Measurements from ENCODE around the gene TAF3. TPM values are rescaled to one million over a fixed set of nuclear protein-coding genes. Genes with fewer than 3 reads are reported as not detected.

TAF3 gene
- polyA plus RNA-seq, 3 donors from 2014 or later: 3.5 to 13.2 (median 5.5) TPM

DNA sequence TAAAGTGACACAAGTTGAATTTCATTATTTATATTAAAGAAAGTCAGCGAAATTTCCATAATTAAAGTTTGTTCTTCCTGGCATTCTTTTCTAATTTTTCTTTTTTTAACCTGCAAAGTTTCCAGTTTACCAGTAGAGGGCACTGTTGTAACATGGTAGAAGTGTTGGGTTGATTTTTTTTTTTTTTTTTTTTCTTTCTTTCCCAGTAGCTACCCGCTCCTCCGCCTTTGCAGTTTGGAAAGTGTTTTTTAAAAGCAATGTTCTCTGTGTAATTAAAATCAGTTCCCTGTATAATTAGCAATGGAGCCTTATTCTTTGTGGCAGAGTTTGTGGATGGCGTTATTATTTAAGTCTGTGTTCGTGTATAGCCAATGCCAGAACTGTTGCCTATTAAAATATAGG lies 53.7 kb downstream of the TAF3 start:
- Mint-ChIP-seq H3K27ac (no peak overlapping the region), H3K27me3 (ENCODE audit: low read depth in 3 of 3) (peaks cover 0 to 3% (median 0%) of the 10 kb centered on the region in 3 donors)
- DNase-seq: peak; percentile 23 to 48 (median 37)

GRCh38 chr10:7874864-7875263 lies 56.6 kb downstream of the TAF3 start:
- DNase-seq: no peak
- peaks cover 0 to 2% (median 0%) of the 10 kb centered on the region in 3 donors for H3K27me3 Mint-ChIP-seq (ENCODE audit: low read depth in 3 of 3)
- H3K9me3 Mint-ChIP-seq: no peaks in the 10 kb centered on the region
- H3K4me3 Mint-ChIP-seq: no peak overlapping the region
- no peaks in the 10 kb centered on the region for H3K36me3 Mint-ChIP-seq
- H3K27ac Mint-ChIP-seq: no peak overlapping the region
- H3K4me1 Mint-ChIP-seq: peaks cover 10 to 31% of the 10 kb centered on the region in 2 donors

More for the DNA sequence above, 53.7 kb downstream of the TAF3 start:
- no peaks in the 10 kb centered on the region for H3K9me3 Mint-ChIP-seq
- H3K4me3 Mint-ChIP-seq: peak overlapping the region; percentile 59 to 82 (median 75)
- H3K36me3 Mint-ChIP-seq: no peaks in the 10 kb centered on the region
- H3K4me1 Mint-ChIP-seq: peaks cover 10 to 18% of the 10 kb centered on the region in 2 donors

DNA sequence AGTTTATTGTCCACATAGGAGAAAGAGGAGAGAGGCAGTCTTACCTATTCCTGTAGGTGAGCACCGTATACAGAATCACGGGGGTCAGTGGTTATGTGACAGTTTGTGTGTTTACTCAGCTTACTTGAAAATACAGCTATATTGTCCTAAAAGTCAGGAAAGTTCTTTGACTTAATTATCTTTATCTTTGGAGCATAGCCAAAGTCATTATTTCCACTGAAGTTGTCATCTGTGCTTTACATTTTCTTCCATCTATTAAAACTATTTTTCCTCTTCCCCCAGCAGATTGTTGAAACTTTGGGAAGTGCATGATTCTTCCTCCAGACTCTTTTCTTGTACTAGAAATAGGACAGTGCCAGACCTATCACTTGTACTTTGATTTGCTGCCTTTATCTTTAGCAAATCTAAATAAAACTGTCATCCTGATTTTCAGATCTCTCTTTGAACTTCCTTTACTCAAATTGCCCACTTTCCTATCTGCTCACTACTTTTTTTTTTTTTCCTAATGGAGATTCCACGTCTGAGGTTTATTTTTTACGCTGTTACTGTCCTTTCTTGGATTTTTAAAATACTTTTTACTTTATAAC lies 58.3 kb downstream of the TAF3 start:
- Mint-ChIP-seq H3K9me3 (no peaks in the 10 kb centered on the region), H3K27ac (no peak overlapping the region)

DNA sequence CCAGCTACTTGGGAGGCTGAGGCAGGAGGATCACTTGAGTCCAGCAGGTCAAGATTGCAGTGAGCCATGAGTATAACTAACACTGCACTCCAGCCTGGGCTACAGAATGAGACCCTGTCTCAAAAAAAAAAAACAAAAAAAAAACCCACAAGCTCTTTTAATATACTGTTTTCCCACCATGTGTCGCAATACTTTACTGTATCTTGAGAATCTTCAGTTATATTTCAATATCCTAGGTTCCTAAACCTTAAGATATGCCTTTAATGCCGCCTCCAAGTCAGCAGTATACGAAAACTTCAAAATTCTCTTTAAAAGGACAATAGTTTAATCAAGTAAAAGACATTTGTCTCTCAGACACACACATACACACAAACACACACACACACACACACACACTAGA lies 62.8 kb downstream of the TAF3 start:
- Mint-ChIP-seq H3K4me1 (peaks cover 12 to 47% of the 10 kb centered on the region in 2 donors), H3K9me3 (no peaks in the 10 kb centered on the region), H3K27ac (no peak overlapping the region), H3K27me3 (ENCODE audit: low read depth in 3 of 3) (peaks cover 0 to 1% (median 0%) of the 10 kb centered on the region in 3 donors), H3K4me3 (no peak overlapping the region), H3K36me3 (no peaks in the 10 kb centered on the region)
- no peak for DNase-seq

More for the DNA sequence above, 58.3 kb downstream of the TAF3 start:
- DNase-seq: no peak
- Mint-ChIP-seq H3K36me3 (no peaks in the 10 kb centered on the region), H3K4me3 (no peak overlapping the region), H3K4me1 (peaks cover 10 to 36% of the 10 kb centered on the region in 2 donors), H3K27me3 (ENCODE audit: low read depth in 3 of 3) (peaks cover 0 to 2% (median 1%) of the 10 kb centered on the region in 3 donors)

- no peaks in the 10 kb centered on the region for H3K36me3 Mint-ChIP-seq
- peaks cover 17 to 51% of the 10 kb centered on the region in 2 donors for H3K4me1 Mint-ChIP-seq
- no peak for DNase-seq
- no peak overlapping the region for H3K4me3 Mint-ChIP-seq
- peaks cover 0 to 1% (median 0%) of the 10 kb centered on the region in 3 donors for H3K27me3 Mint-ChIP-seq (ENCODE audit: low read depth in 3 of 3)
- H3K9me3 Mint-ChIP-seq: no peaks in the 10 kb centered on the region
- no peak overlapping the region for H3K27ac Mint-ChIP-seq
Measured at GRCh38 chr10:7886056-7886455, 67.8 kb downstream of the TAF3 start.

DNA sequence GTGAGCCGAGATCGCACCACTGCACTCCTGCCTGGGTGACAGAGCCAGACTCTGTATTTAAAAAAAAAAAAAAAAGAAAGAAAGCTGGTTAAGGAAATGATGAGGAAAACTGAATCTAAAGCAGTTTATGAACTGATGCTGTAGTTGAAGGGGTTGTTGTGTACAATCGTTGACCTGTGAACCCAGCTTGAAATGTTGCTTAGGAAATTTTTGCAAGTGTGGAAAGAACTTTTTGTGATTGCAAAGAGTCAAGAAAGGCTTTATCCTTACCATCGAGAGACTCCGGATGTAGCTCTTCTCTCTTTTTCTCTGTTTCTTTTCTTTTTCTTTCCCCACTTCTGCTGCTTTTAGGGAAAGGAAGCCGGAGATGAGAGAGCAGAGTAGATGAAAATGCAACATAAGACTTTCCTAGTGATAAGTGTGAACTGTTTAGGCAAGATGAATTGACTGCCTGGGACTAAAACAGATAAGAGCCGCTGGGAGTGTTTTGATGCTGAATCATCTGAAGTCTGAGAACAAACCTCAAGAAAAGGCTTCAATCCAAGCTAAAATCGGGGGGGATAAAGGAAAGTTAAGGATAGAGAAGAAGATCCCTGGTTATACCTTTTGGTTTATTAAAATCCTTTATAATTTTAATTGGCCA lies 69.0 kb downstream of the TAF3 start:
- Mint-ChIP-seq H3K4me3 (no peak overlapping the region), H3K9me3 (no peaks in the 10 kb centered on the region), H3K36me3 (no peaks in the 10 kb centered on the region), H3K4me1 (peaks cover 17 to 40% of the 10 kb centered on the region in 2 donors), H3K27me3 (ENCODE audit: low read depth in 3 of 3) (no peaks in the 10 kb centered on the region), H3K27ac (peak overlapping the region in 1 of 6 donors; percentile 50)
- DNase-seq: no peak

- DNase-seq: no peak
- H3K9me3 Mint-ChIP-seq: no peaks in the 10 kb centered on the region
- peaks cover 0 to 1% (median 0%) of the 10 kb centered on the region in 3 donors for H3K27me3 Mint-ChIP-seq (ENCODE audit: low read depth in 3 of 3)
- peaks cover 17 to 42% of the 10 kb centered on the region in 2 donors for H3K4me1 Mint-ChIP-seq
- H3K36me3 Mint-ChIP-seq: no peaks in the 10 kb centered on the region
- no peak overlapping the region for H3K4me3 Mint-ChIP-seq
- H3K27ac Mint-ChIP-seq: peak overlapping the region in 1 of 6 donors; percentile 50
Measured at GRCh38 chr10:7889947-7890542, 71.7 kb downstream of the TAF3 start.

- Mint-ChIP-seq H3K4me1 (peaks cover 13 to 40% of the 10 kb centered on the region in 2 donors), H3K27ac (no peak overlapping the region), H3K9me3 (no peaks in the 10 kb centered on the region), H3K4me3 (no peak overlapping the region), H3K27me3 (ENCODE audit: low read depth in 3 of 3) (peaks cover 0 to 1% (median 0%) of the 10 kb centered on the region in 3 donors), H3K36me3 (no peaks in the 10 kb centered on the region)
- DNase-seq: no peak
Measured at GRCh38 chr10:7890781-7891180, 72.5 kb downstream of the TAF3 start.

GRCh38 chr10:7891634-7892033 lies 73.3 kb downstream of the TAF3 start:
- peaks cover 0 to 1% (median 0%) of the 10 kb centered on the region in 3 donors for H3K27me3 Mint-ChIP-seq (ENCODE audit: low read depth in 3 of 3)
- H3K36me3 Mint-ChIP-seq: peaks cover 2 to 6% (median 5%) of the 10 kb centered on the region in 3 donors
- no peak for DNase-seq
- peaks cover 17 to 41% of the 10 kb centered on the region in 2 donors for H3K4me1 Mint-ChIP-seq
- no peak overlapping the region for H3K4me3 Mint-ChIP-seq
- no peak overlapping the region for H3K27ac Mint-ChIP-seq
- no peaks in the 10 kb centered on the region for H3K9me3 Mint-ChIP-seq

DNA sequence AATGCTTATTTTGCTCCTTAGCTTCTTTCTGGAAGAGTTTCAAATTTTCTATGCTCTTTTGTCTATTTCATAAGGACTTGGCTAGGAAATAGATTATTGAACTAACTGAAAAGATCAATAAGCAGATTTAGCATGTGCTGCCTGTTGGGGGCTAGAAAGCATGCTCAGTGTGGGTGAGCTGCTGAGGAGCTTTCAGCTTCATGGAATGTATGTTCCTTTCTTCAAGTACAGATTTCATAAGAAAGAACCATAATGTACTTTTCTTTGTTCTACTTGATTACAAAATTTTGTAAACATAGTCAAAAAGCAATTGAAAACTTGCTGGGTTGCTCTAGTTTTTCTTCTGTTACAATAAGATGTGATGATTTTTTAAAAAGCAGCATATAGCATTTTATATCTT lies 73.8 kb downstream of the TAF3 start:
- Mint-ChIP-seq H3K27ac (no peak overlapping the region), H3K36me3 (peaks cover 7 to 11% (median 10%) of the 10 kb centered on the region in 3 donors), H3K4me3 (no peak overlapping the region), H3K9me3 (no peaks in the 10 kb centered on the region), H3K4me1 (peaks cover 22 to 46% of the 10 kb centered on the region in 2 donors), H3K27me3 (ENCODE audit: low read depth in 3 of 3) (peaks cover 0 to 1% (median 0%) of the 10 kb centered on the region in 3 donors)
- DNase-seq: no peak

DNA sequence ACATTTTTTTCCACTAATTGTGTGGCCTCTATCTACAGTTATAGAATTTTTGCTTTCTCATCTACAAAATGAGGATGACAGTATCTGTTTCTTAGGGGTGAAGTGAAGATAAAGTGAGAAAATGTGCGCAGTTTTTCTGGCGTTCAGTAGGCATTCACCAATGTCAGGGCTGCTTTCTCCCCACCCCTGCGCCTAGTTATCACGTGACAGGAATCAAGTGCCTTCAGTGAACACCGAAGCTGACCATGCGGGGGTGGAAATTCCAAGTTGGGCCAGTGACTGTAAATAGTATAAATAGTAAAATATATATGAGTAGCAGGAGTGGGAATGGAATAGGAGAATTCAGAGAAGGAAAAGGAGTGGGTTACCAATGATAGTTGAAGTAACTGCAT lies 77.4 kb downstream of the TAF3 start:
- DNase-seq: no peak
- no peak overlapping the region for H3K27ac Mint-ChIP-seq
- H3K9me3 Mint-ChIP-seq: no peaks in the 10 kb centered on the region
- peaks cover 21 to 54% of the 10 kb centered on the region in 2 donors for H3K4me1 Mint-ChIP-seq
- H3K36me3 Mint-ChIP-seq: peaks cover 12 to 27% (median 18%) of the 10 kb centered on the region in 3 donors
- peaks cover 0 to 1% (median 0%) of the 10 kb centered on the region in 3 donors for H3K27me3 Mint-ChIP-seq (ENCODE audit: low read depth in 3 of 3)
- no peak overlapping the region for H3K4me3 Mint-ChIP-seq

DNA sequence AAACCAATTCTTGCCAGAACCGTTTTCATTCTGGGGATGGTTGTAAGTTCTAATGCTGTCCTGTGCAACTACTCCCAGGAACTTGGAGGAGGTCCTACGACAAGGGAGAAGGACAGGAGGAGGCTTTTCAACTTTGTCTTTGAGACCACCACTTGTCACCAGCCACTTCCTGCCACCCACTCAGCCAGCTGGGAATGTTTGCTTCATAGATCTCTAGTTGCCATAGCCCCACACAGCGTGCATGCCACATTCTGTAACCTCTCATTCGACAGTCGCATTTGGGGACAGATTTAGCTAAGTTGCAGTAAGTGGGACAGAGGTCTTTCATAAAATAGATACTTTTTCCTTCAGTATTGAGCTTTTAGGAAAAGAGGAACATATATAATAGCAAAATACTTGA lies 78.0 kb downstream of the TAF3 start:
- Mint-ChIP-seq H3K36me3 (peaks cover 12 to 27% (median 18%) of the 10 kb centered on the region in 3 donors), H3K4me3 (no peak overlapping the region), H3K27ac (no peak overlapping the region), H3K4me1 (peaks cover 21 to 50% of the 10 kb centered on the region in 2 donors), H3K9me3 (no peaks in the 10 kb centered on the region), H3K27me3 (ENCODE audit: low read depth in 3 of 3) (peaks cover 0 to 1% (median 0%) of the 10 kb centered on the region in 3 donors)
- no peak for DNase-seq

GRCh38 chr10:7901256-7901655 lies 83.0 kb downstream of the TAF3 start:
- no peak for DNase-seq
- no peaks in the 10 kb centered on the region for H3K27me3 Mint-ChIP-seq (ENCODE audit: low read depth in 3 of 3)
- no peak overlapping the region for H3K27ac Mint-ChIP-seq
- peaks cover 21 to 54% of the 10 kb centered on the region in 2 donors for H3K4me1 Mint-ChIP-seq
- no peaks in the 10 kb centered on the region for H3K9me3 Mint-ChIP-seq
- peaks cover 12 to 24% (median 15%) of the 10 kb centered on the region in 3 donors for H3K36me3 Mint-ChIP-seq
- H3K4me3 Mint-ChIP-seq: no peak overlapping the region

DNA sequence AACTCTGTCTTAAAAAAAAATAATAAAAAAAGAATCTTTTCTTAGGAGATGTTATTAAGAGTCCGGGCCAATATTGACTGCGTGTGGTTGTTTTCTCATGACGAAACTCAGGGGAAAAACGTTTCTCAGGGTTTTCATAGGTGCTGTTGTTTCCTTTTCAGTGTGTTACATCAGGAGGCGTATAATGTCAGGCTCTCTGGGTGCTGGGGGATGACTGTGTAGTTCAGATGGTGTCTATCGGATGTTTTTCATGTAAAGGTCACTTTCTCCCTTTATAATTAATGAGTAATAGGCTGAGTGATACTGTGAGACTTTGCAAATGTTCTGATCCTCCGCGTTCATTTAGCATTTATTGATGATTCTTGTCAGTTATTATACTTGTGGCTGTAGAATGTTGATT lies 84.1 kb downstream of the TAF3 start:
- H3K36me3 Mint-ChIP-seq: peaks cover 2 to 16% (median 8%) of the 10 kb centered on the region in 3 donors
- no peak for DNase-seq
- H3K4me1 Mint-ChIP-seq: peaks cover 13 to 46% of the 10 kb centered on the region in 2 donors
- no peak overlapping the region for H3K4me3 Mint-ChIP-seq
- H3K27ac Mint-ChIP-seq: no peak overlapping the region
- H3K9me3 Mint-ChIP-seq: no peaks in the 10 kb centered on the region
- no peaks in the 10 kb centered on the region for H3K27me3 Mint-ChIP-seq (ENCODE audit: low read depth in 3 of 3)

All from immature natural killer cell (primary cell).